GM12873 (cell line): ENCODE data around the gene CTDSPL.
A peak's percentile ranks its signal among the peaks of the same experiment; 100 is the strongest.

Source experiments
- CTCF ChIP-seq: IDR thresholded peaks from 2 replicates; pipeline ENCODE4 v1.5.1; 2012; ENCODE audit warnings: low read depth, mild to moderate bottlenecking, moderate library complexity, low read length, control low read depth; ENCODE audit not compliant: insufficient read depth; ENCODE audit errors: missing control alignments

CTDSPL gene

GRCh38 chr3:37861620-37862041, at the start of gene CTDSPL:
Gene CTDSPL (plus strand): TSS chr3:37861880. CDS start chr3:37862200, 320 bp downstream.
- TF ChIP-seq CTCF: no peak

- no peak for TF ChIP-seq CTCF
These were observed 49.2 kb upstream of the CTDSPL start for GRCh38 chr3:37812499-37812896.

- TF ChIP-seq CTCF: no peak
These were observed 48.3 kb upstream of the CTDSPL start for GRCh38 chr3:37813403-37813802.

- peak; percentile 34 for TF ChIP-seq CTCF
These were observed 47.1 kb upstream of the CTDSPL start for GRCh38 chr3:37814547-37814946.

- no peak for TF ChIP-seq CTCF
These were observed 45.4 kb upstream of the CTDSPL start for GRCh38 chr3:37816271-37816670.

- TF ChIP-seq CTCF: no peak
These were observed 42.1 kb upstream of the CTDSPL start for GRCh38 chr3:37819591-37819990.

- no peak for TF ChIP-seq CTCF
These were observed 41.4 kb upstream of the CTDSPL start for GRCh38 chr3:37820286-37820685.
